Activated T-cell treated with anti-CD3 and anti-CD28 coated beads, Interleukin-2, amount 50 U/mL, for 1 hour (primary cell): ENCODE data around the gene ADGB.
"Not testable (repeated sequence)": the region's sequence is repeated elsewhere in the genome, so short reads cannot be mapped to it uniquely, and the experiment has no call there.

Experiments used
- DNase-seq: peaks from one replicate; pipeline ENCODE4 v3.0.0-alpha.2; 2020

Gene ADGB

GRCh38 chr6:146827216-146827928 lies 228.6 kb downstream of the ADGB start:
- no peak for DNase-seq

- no peak for DNase-seq
These were observed 231.2 kb downstream of the ADGB start for GRCh38 chr6:146829792-146830565.

- DNase-seq: no peak
These were observed 234.4 kb downstream of the ADGB start for GRCh38 chr6:146833157-146833556.

- DNase-seq: no peak
These were observed 241.4 kb downstream of the ADGB start for GRCh38 chr6:146840216-146840615.

GRCh38 chr6:146840641-146841040 lies 241.9 kb downstream of the ADGB start:
- DNase-seq: no peak

GRCh38 chr6:146847426-146847825 lies 248.7 kb downstream of the ADGB start:
- no peak for DNase-seq

- no peak for DNase-seq
These were observed 251.6 kb downstream of the ADGB start for GRCh38 chr6:146850238-146850896.

GRCh38 chr6:146850981-146851380 lies 252.2 kb downstream of the ADGB start:
- DNase-seq: no peak

GRCh38 chr6:146851837-146852236 lies 253.1 kb downstream of the ADGB start:
- no peak for DNase-seq

- not testable (repeated sequence) for DNase-seq
These were observed 255.9 kb downstream of the ADGB start for GRCh38 chr6:146854521-146855255.

GRCh38 chr6:146855889-146856288 lies 257.1 kb downstream of the ADGB start:
- no peak for DNase-seq

- DNase-seq: no peak
These were observed 257.5 kb downstream of the ADGB start for GRCh38 chr6:146856296-146856695.

- DNase-seq: peak; percentile 74
These were observed 258.6 kb downstream of the ADGB start for GRCh38 chr6:146857180-146857979.

GRCh38 chr6:146857980-146858347 lies 259.2 kb downstream of the ADGB start:
- DNase-seq: peak; percentile 19

- no peak for DNase-seq
These were observed 260.4 kb downstream of the ADGB start for GRCh38 chr6:146859206-146859605.

- no peak for DNase-seq
These were observed 261.2 kb downstream of the ADGB start for GRCh38 chr6:146859795-146860495.

GRCh38 chr6:146860583-146860982 lies 261.8 kb downstream of the ADGB start:
- no peak for DNase-seq

GRCh38 chr6:146861029-146861563 lies 262.3 kb downstream of the ADGB start:
- DNase-seq: no peak

GRCh38 chr6:146861716-146862115 lies 262.9 kb downstream of the ADGB start:
- DNase-seq: no peak

GRCh38 chr6:146862508-146862919 lies 263.7 kb downstream of the ADGB start:
- DNase-seq: no peak

GRCh38 chr6:146864300-146864699 lies 265.5 kb downstream of the ADGB start:
- DNase-seq: no peak
